SKM-1 (cell line): Measurements from ENCODE around the gene AUTS2.

Source experiments
- DNase-seq: peaks from one replicate; lab custom pipeline; 2025; ENCODE audit not compliant: unreplicated experiment; lab: John Stamatoyannopoulos, UW

The AUTS2 gene

DNA sequence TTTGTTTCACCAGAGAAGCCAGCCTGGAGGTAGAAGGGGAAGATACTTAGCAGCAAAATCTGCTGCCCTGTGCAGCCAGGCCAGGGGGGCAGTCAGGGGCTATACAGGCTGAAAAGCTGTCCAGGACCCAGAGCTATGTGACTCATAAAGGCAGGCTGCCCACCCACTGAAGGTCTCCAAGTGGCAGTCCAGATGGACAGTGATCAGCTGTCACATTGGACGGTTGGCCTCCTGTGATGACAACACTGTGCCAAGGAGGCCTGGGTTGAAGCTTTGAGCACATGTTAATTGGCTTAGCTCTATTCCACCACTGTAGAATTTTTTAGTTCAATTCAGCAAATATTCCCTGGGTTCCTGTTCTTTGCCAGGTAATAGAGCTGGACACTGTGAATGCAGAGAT is 956.4 kb downstream of the AUTS2 start:
- no peak for DNase-seq

- no peak for DNase-seq
Observed at GRCh38 chr7:70556761-70557160, 958.5 kb downstream of the AUTS2 start.

- DNase-seq: no peak
Observed at GRCh38 chr7:70557338-70557737, 959.1 kb downstream of the AUTS2 start.

DNA sequence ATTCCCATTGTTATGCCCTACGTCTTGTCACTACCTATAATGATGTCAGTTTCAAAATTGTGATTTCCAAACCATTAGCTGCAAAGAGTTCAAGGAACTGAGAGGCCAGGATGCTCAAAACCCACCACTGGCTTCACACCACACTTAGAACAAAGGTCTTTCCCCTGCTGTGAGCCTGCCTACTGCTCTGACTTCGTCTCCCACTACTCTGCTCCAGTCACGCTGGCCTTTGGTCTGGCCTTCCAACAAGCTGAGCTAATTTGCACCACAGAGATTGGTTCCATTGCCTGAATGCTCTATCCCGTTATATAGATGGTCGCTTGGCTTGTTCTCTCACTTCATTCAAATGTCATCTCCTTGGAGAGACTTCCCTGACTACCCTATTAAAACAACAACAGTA is 961.5 kb downstream of the AUTS2 start:
- DNase-seq: no peak

GRCh38 chr7:70563960-70564359 is 965.7 kb downstream of the AUTS2 start:
- no peak for DNase-seq

DNA sequence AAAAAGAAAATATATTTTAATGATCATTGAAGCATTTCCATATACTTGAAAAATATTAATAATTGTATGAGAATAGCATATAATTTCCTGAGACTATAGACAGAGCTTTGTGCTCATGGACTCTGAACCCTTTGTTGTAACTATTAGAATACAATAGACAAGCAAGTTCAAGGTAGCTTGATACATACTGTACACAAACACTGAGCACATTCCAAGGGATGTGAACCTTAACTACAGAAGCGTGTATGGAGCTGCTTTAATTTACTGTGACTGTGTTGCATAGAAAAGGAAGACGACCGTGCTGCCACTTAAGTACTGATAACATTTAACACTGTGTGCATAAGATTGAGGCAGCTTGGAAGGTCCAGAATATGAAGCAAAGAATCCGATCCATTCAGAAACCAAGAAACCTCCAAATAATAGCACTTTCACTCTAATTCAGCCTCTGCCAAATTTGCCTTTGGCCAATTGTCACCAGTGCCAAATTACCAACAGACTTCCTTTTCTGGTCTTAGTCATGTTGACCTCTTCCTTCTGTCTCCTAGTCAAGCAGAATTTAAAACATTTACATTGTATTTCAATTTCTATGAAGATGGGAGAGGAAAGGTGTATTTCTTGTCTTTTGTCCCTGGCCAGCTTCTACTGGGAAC is 967.6 kb downstream of the AUTS2 start:
- DNase-seq: no peak

DNA sequence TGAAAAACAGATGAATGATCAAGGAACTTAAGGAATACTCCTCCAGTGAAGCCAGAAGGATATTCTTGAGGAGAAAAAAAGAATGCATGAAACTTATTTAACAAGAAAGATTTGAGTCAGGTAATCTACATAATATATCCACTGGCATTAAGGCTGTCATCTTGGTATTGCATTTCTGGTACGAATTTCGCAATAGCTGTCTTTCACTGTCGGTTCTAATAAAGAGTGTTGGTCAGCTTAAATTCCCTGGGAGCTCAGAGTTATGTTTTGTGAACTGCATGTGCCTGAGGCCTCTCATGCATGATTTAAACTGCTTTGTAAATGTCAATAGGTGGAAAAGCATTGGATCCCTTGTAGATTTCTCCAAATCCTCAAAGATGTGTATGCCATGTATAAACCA is 968.4 kb downstream of the AUTS2 start:
- no peak for DNase-seq

GRCh38 chr7:70568674-70569334 is 970.5 kb downstream of the AUTS2 start:
- DNase-seq: no peak

- DNase-seq: no peak
Observed at GRCh38 chr7:70569335-70569819, 971.1 kb downstream of the AUTS2 start.

DNA sequence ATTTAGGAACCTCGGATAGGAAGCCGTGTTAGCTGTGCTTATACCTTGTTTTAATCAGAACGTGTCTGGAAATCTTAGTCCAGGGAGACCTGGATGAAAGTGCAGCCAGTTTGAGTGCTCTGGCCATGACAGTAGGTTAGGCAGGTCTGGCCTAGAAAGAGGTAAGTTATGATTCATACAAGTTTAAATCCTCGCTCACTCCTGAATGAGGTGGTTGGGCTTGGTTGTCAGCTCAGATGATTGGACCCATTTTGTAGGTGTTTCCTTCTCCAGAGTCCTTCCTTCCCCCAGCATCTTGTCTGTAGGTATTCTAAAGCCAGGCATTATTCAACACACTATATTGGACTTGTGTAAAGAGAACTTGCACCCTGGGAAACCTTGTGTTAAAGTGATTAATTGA is 971.8 kb downstream of the AUTS2 start:
- no peak for DNase-seq

- DNase-seq: no peak
Observed at GRCh38 chr7:70570961-70571360, 972.7 kb downstream of the AUTS2 start.

GRCh38 chr7:70571403-70571934 is 973.2 kb downstream of the AUTS2 start:
- no peak for DNase-seq

GRCh38 chr7:70571961-70572360 is 973.7 kb downstream of the AUTS2 start:
- DNase-seq: no peak

DNA sequence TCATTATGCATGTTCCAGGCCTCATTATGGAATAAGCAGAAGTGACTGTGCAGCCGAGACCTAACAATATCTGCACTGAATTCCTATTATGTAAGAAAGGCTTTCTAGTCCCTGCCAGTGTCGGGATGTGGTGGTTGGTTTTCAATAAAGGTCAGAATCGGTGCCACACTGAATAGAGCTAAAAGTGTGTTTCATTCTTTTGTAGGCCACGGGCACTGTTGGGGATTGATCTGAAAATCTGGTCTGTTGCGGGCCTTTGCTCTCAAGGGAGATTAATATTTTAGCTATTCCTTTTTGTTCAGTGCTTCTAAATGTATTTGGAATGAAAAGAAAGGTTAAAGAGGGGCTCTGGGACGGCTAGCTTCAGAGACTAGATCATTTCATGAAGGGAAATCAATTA is 974.3 kb downstream of the AUTS2 start:
- DNase-seq: no peak

GRCh38 chr7:70573071-70573661 is 974.9 kb downstream of the AUTS2 start:
- DNase-seq: no peak

DNA sequence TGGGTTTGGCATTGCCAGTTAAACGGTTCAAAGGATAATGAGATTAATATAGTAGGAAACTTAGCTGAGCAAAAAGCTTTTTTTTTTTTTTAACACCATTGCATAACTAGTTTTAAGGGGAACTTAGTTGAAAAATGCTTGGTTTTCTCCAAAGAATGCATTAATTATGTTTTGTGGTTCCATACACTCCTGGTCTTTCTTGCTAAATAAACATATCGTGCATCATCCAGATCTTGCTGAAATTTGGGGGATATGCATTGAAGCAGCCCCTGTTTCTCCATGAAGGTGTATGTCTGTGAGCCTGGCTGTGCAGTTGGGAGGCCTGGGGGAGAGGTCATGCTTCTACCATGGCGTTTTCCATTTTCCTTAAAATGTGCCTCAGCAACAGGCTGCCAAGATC is 975.4 kb downstream of the AUTS2 start:
- no peak for DNase-seq

DNA sequence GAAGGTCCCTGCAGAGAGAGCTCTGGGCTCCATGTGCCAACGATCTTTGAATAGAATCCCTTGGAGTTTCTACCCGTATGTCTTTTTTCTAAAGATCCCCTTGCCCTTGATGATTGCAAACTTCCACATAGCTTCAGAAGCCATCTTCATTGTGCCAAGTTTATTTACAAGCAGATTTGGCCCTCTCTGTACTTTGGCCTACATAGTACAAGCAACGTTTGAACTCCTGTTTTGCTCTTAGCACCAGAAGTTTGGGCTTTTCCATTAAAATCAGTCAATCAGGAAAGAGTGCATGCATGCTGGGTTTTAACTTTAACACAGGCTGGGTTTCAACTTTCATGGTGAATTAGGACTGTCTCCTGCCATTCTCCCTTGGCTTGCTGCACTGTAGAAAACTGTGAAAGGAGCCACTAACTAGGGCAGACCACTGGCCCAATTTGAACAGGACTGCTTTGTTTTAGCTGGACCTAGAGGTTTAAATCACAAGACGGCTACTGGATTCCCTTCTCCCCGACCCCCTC is 976.1 kb downstream of the AUTS2 start:
- no peak for DNase-seq

DNA sequence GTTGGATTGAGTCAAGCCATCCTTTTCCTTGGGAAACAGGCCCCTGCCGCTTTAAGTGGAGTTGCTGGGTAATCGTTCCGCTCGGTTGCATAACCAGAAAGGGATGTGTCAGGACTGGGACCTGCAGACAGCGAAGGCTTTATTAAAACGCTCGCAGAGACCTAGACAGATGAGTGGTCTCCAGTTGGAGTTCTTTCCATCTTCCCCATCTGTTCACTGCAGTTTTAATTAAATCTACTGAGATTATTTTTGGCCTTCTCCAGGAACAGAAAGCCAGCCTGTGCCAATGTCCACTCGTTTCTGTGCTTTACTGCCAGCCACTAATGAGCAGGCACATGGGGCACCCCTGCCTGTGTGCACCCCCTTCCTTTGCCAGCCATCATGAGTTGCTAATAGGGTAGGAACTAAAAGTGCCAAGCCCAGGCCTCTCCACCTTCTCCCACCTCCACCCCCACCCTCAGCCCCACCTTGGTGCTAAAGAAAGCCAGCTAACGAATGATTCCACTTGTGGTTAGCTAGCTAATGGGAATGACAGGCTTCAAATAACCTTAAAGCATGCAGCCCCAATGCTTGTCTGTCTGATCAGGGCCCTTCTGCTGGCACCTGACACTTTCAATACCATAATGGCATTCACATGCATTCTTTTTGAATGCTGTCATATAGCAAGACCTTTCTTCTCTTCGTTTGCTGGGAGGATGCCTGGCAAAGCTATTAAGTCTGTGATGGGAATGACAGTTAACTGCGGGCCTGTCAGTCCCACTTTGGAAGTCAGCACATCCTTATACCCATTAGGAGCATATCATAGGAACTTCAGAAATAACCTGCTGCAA is 976.9 kb downstream of the AUTS2 start:
- DNase-seq: no peak

DNA sequence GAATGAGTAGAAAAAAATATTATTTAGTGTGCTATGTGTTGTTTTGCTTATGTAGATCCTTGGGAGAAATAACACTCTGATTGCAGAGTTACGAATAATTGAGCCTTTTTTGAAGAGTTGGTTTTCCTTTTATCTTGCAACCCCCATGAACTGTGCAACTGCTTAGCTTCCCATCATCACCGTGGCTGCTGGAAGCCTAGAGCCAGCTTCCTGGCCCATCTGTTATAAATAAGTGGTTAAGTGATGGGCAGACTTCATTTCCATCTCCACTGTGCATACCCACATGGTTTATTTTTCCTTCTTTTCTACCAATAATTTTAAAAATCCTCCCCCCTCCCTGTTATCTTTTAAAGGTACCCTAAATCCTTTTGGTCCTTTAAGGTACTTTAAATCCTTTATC is 978.8 kb downstream of the AUTS2 start:
- no peak for DNase-seq

DNA sequence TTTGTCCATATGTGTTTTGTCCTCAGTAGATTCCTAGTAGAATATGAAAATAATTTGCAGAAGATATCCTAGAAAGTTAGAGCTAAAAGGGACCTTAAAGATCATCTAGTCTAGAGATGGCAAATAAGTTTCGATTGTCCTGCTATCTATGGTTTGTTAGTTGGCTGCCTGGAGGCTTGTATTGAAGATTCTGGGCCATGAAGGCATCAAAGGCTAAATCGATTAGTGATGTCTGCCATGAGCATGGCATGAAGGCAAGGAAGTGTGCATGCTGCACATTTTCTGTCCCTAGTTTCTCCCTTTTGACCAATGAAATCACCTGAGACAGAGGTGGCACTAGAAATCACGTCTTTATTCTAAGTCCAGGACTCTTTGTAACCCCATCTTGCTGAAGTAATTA is 979.9 kb downstream of the AUTS2 start:
- DNase-seq: no peak
